HepG2 (cell line): ENCODE measurements around the gene LINGO3. TPM values are rescaled to one million over a fixed set of nuclear protein-coding genes. Genes with fewer than 3 reads are reported as not detected.
A peak's percentile ranks its signal among the peaks of the same experiment; 100 is the strongest.

Experiments used
- AFF4 ChIP-seq: sonication (generic); formaldehyde crosslinking; IDR thresholded peaks from 2 replicates; pipeline ENCODE4 v1.4.0; 2020; ENCODE audit warnings: missing genetic modification reagents
- AKAP8 ChIP-seq: sonication (generic); formaldehyde crosslinking; IDR thresholded peaks from 2 replicates; pipeline ENCODE4 v1.5.1; 2020; ENCODE audit warnings: mild to moderate bottlenecking, missing genetic modification reagents
- ASH2L ChIP-seq: fragments of 300-600, 200-600 bp; sonication (generic); IDR thresholded peaks from 2 replicates; pipeline ENCODE4 v1.7.0; 2017; ENCODE audit warnings: low read depth, mild to moderate bottlenecking, moderate library complexity, mixed read lengths, low read length; ENCODE audit not compliant: insufficient read length
- BRF2 ChIP-seq: sonication (generic); formaldehyde crosslinking; IDR thresholded peaks from 2 replicates; pipeline ENCODE4 v1.8.1; 2022; ENCODE audit warnings: mild to moderate bottlenecking, missing genetic modification reagents
- E2F5 ChIP-seq: sonication (generic); formaldehyde crosslinking; conservative IDR thresholded peaks from 2 replicates; pipeline ENCODE4 v1.4.0; 2020; ENCODE audit warnings: missing genetic modification reagents
- ETV5 ChIP-seq: IDR thresholded peaks from 2 replicates; pipeline ENCODE4 v1.6.1; 2018; ENCODE audit warnings: missing biosample characterization, missing genetic modification reagents, inconsistent platforms, borderline replicate concordance
- MED1 ChIP-seq: sonication (generic); formaldehyde crosslinking; IDR thresholded peaks from 2 replicates; pipeline ENCODE4 v1.4.0; 2020; ENCODE audit warnings: missing genetic modification reagents
- POLR2A ChIP-seq, 2 experiments: IDR thresholded peaks; 2 replicates each; pipeline ENCODE4 v1.6.1; 2011; ENCODE audit warnings: low read depth in 2 of 2, low read length in 2 of 2, mild to moderate bottlenecking in 1 of 2, moderate library complexity in 1 of 2; ENCODE audit not compliant: insufficient read depth in 1 of 2
- POLR2AphosphoS5 ChIP-seq: IDR thresholded peaks from 2 replicates; pipeline ENCODE4 v1.6.1; 2012; ENCODE audit warnings: low read depth, low read length
- SNAPC5 ChIP-seq: sonication (generic); formaldehyde crosslinking; IDR thresholded peaks from 2 replicates; pipeline ENCODE4 v1.8.1; 2023; ENCODE audit warnings: mild to moderate bottlenecking, missing genetic modification reagents, borderline replicate concordance
- TRIM24 ChIP-seq: sonication (generic); formaldehyde crosslinking; IDR thresholded peaks from 2 replicates; pipeline ENCODE4 v1.8.0; 2022; ENCODE audit warnings: mild to moderate bottlenecking, missing genetic modification reagents
- ZBTB38 ChIP-seq: sonication (generic); formaldehyde crosslinking; IDR thresholded peaks from 2 replicates; pipeline ENCODE4 v1.5.1; 2020; ENCODE audit warnings: mild to moderate bottlenecking, missing genetic modification reagents
- ZC3H13 ChIP-seq: sonication (generic); formaldehyde crosslinking; IDR thresholded peaks from 2 replicates; pipeline ENCODE4 v1.8.1; 2023; ENCODE audit warnings: mild to moderate bottlenecking, missing genetic modification reagents, moderate library complexity
- ZFP82 ChIP-seq: sonication (generic); formaldehyde crosslinking; IDR thresholded peaks from 2 replicates; pipeline ENCODE4 v1.5.1; 2020; ENCODE audit warnings: mild to moderate bottlenecking, missing genetic modification reagents, borderline replicate concordance
- ZFX ChIP-seq: sonication (generic); formaldehyde crosslinking; IDR thresholded peaks from 2 replicates; pipeline ENCODE4 v1.4.0; 2020; ENCODE audit warnings: mild to moderate bottlenecking, low read depth, missing genetic modification reagents, moderate library complexity
- ZNF3 ChIP-seq: IDR thresholded peaks from 2 replicates; pipeline ENCODE4 v1.7.0; 2017; ENCODE audit warnings: inconsistent platforms
- ZNF382 ChIP-seq: sonication (generic); formaldehyde crosslinking; IDR thresholded peaks from 2 replicates; pipeline ENCODE4 v1.5.0; 2020; ENCODE audit warnings: missing genetic modification reagents, mild to moderate bottlenecking, borderline replicate concordance
- ZNF430 ChIP-seq: sonication (generic); formaldehyde crosslinking; IDR thresholded peaks from 2 replicates; pipeline ENCODE4 v1.9.0; 2021; ENCODE audit warnings: mild to moderate bottlenecking, missing genetic modification reagents
- ZNF558 ChIP-seq: sonication (generic); formaldehyde crosslinking; IDR thresholded peaks from 2 replicates; pipeline ENCODE4 v1.9.0; 2022; ENCODE audit warnings: mild to moderate bottlenecking, missing genetic modification reagents, borderline replicate concordance
- ZNF709 ChIP-seq: sonication (generic); formaldehyde crosslinking; IDR thresholded peaks from 2 replicates; pipeline ENCODE4 v1.5.0; 2020; ENCODE audit warnings: mild to moderate bottlenecking, missing genetic modification reagents
- ZNF740 ChIP-seq: sonication (generic); formaldehyde crosslinking; IDR thresholded peaks from 2 replicates; pipeline ENCODE4 v1.4.0; 2020; ENCODE audit warnings: missing genetic modification reagents
- polyA plus RNA-seq, 8 experiments: library from polyadenylated mRNA; depleted of rRNA in 3 of 8; stranded (reverse) in 7 of 8; unstranded in 1 of 8; fragments of >200 nt; fragmentation: Illumina TruSeq in 4 of 8; extraction: Trizol in 4 of 8; gene quantifications; 2 replicates each; pipeline versions ENCODE4 v1.2.1 to v1.2.3, GENCODE V29; 2011 to 2016; ENCODE audit warnings: low read depth in 4 of 8, missing spikeins in 1 of 8, mixed read lengths in 1 of 8; ENCODE audit not compliant: insufficient read depth in 1 of 8
- total RNA-seq, 5 experiments: library from RNA; depleted of rRNA; stranded (reverse); fragments of >200 nt; fragmentation: Illumina TruSeq; extraction: Trizol; gene quantifications; 2 replicates each; pipeline ENCODE4 v1.2.3, GENCODE V29; 2016; ENCODE audit warnings: low read depth in 1 of 5

The LINGO3 gene
- total and polyA plus RNA-seq, 2 of the 13 experiments (the other 11 are each of a cell fraction or from before 2014, with no cell fraction given): not detected

- TF ChIP-seq BRF2 (CRISPR knock-in tag) (peak; percentile 65; the same call in 1 of the 2 replicates), ZFX (CRISPR knock-in tag) (peak; percentile 82), AKAP8 (CRISPR knock-in tag) (no peak; the same call in 1 of the 2 replicates), POLR2A (IDR thresholded peaks at IDR 0.05; ENCODE audit: insufficient read depth in 1 of 2, low read depth in 2 of 2, low read length in 2 of 2) (peak; percentile 79 to 89), TRIM24 (CRISPR knock-in tag) (no peak), ZFP82 (CRISPR knock-in tag) (peak; percentile 35; the same call in 1 of the 2 replicates), ZNF382 (no peak), AFF4 (CRISPR knock-in tag) (no peak), ZNF740 (CRISPR knock-in tag) (no peak), POLR2AphosphoS5 (peak; percentile 87), ZNF3 (CRISPR knock-in tag) (no peak), ZBTB38 (peak; percentile 21; the same call in 1 of the 2 replicates), E2F5 (CRISPR knock-in tag) (peak; percentile 62), ETV5 (peak; percentile 36; the same call in 1 of the 2 replicates), ASH2L (peak; percentile 88), ZNF558 (CRISPR knock-in tag) (peak; percentile 75; the same call in 1 of the 2 replicates), ZNF709 (peak; percentile 75; the same call in 1 of the 2 replicates), MED1 (CRISPR knock-in tag) (peak; percentile 63), SNAPC5 (CRISPR knock-in tag) (0 out of 2 replicates have a peak, but pooled peaks have one; percentile 31), ZNF430 (CRISPR knock-in tag) (no peak), ZC3H13 (CRISPR knock-in tag) (peak; percentile 45; the same call in 1 of the 2 replicates)
Measured at GRCh38 chr19:2328401-2329148, 20.6 kb upstream of the LINGO3 start, which contains the start of the genes LSM7 and SPPL2B (continued).
